Measurements from ENCODE around the gene PCNX2.

PCNX2 gene

GRCh38 chr1:233045588-233045987 lies 249.9 kb downstream of the PCNX2 start:
- DNase-seq: no peak

DNA sequence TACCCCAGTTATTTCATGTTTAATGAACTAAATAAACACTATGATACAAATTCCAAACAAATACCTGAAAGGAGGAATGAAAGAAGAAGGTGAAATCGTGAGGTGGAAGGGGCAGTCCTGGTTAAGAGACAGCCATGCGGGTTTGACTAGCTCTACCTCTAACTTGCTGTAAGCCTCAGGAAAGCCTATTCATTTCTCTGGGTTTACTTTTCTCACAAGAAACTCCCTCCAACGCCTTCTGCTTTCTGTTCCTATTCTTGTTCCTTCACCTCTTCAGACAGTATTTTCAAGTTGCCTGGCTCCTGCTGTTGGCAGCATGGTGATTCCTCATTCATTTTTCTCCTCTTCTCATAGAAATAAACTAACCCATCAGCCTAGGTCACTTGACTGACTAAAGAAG lies 252.7 kb downstream of the PCNX2 start:
- DNase-seq: no peak

DNA sequence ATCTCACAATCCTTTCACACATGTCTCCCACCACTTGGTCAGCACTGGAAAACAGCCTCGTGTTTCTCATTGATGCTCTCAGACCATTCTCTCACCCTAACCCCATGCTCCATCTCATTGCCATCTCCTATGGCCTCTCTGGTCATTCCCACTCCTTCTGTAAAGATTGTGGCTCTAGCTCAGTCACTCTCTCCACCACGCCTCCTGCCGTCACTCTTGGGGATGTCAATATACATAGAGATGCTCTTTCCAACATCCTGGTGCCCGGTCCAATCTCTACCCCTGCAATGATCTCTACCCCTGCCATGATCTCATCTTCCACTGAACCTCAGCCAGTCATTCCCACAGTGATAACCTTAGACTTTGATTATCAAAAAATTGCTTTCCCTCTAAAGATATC lies 255.0 kb downstream of the PCNX2 start:
- DNase-seq: no peak

DNA sequence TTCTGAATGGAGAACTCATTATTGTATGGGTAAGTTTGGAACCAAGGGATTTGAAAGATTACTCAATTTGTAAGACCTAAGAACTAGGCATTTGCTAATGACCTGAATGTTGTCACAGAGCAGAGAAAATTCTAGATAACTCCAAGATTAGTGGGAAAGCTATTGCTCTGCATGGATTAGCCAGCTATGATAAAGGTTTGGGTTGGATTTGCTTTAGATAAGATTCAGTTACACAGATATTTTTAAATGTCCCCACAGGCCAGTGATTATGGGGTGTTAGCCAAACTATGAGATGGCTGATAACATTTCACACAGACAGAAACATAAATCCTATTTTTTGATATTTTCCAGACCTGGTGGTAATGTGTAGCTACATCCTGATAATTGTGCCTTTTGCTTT lies 256.9 kb downstream of the PCNX2 start:
- no peak for DNase-seq

DNA sequence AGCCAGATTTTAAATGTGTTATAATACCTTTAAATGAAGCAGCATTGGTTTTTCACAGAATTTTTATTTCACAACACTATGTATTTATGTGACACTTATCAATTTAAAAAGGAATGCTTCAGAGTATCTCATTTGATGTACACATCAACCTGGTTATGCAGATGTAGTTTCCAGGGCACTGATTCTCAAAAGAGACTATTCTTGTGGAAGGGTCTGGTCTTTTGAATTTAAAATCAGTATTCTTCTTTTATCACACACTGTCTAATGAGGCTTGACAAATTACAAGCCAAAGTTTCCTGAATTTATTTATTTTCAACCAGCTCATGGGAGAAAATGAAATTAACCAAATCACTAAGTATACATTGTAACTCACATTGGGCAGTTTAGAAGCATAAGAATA lies 257.7 kb downstream of the PCNX2 start:
- DNase-seq: no peak

GRCh38 chr1:233034836-233035235 lies 260.7 kb downstream of the PCNX2 start:
- DNase-seq: no peak

DNA sequence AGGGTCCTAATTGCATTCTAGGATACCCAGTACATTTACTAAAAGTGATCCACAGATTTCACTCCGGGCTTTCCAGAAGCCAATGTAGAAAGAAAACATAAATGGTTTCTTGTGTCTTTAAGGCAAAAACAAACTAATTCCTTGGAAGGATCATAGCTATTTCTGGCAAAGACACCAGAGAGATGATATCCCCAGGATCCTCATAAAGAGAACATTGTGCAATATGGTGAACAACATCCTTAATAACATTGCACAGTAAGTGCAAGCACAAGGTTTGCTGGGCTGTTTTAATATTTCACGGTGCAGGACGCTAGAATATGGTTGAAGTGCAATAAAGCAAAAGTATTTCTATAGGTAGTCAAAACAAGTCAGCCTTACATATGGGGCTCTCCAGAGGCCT lies 262.2 kb downstream of the PCNX2 start:
- DNase-seq: no peak

DNA sequence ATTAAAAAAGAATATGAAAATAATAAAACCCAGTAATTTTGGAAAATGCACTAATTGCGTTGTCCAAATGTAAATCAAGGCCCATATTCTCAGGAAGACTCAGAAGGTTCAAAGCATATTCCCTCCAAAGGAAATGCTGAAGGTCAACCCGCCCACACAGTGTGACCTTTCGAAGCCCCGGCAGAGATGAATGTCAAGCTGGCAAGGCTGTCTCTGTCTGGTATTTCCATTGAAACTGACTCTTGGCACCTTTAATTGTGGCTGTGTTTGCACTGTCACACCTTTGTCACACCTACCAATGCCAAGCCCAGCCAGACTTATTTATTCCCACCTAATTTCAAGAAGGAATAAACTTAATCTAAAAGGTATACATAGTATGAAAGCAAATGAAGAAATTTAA lies 262.6 kb downstream of the PCNX2 start:
- DNase-seq: no peak

- DNase-seq: no peak
Observed at GRCh38 chr1:233031521-233031920, 264.0 kb downstream of the PCNX2 start.

DNA sequence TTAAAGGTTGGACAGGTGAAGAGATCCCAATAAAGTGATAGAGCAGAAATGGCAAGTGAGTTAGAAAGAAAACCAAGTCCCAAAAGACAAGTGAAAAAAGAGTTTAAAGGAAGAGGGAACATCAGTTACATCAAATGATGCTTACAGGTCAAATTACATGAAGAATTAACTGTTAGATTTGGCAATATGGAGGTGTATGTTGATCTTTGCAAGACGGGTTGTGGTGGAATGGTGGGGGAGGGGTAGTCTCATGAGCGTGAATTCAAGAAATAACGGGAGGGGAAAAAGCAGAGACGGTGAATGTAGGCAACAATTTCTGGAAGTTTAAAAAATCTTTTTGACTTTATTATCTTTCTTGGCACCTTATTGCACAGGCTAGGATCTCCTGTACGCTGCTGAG lies 268.5 kb downstream of the PCNX2 start:
- DNase-seq: no peak

DNA sequence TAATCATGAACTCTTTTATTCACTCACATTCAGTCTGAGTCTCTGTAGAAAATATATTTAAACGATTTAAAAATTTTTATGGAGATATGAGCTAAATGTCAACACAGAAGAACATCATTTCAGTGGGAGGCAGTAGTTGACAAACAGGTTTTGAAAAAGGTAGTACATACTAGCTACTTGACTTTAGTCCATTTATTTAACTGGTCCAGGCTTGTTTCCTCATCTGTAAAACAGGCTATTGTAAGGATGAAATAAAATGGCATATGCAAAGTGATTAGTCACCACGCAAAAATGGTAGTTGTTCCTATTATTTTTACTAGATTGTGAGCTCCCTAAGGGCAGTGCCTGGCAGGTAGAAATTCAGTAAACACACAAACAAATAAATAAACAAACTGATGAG lies 270.0 kb downstream of the PCNX2 start:
- DNase-seq: no peak

DNA sequence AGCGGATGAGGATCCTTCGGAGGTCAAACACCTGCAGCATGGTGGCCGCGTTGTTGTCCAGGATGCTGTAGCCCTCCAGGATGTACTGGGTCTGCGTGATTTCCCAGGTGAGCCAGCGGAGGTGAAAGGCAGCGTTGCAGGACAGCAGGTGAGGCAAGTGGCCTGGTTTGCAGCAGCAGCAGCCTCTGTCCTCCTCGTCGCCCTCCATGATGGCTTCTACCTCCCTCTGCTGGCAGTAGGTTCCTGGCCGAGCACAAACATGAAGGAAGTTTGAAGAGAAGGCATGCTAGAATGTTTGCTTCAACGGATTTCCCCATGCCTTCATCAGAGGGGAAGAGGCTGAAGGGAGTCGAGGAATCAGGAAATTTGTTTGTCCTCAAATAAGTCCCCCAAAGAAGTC lies 270.4 kb downstream of the PCNX2 start:
- no peak for DNase-seq

- no peak for DNase-seq
Observed at GRCh38 chr1:233024199-233024598, 271.3 kb downstream of the PCNX2 start.

DNA sequence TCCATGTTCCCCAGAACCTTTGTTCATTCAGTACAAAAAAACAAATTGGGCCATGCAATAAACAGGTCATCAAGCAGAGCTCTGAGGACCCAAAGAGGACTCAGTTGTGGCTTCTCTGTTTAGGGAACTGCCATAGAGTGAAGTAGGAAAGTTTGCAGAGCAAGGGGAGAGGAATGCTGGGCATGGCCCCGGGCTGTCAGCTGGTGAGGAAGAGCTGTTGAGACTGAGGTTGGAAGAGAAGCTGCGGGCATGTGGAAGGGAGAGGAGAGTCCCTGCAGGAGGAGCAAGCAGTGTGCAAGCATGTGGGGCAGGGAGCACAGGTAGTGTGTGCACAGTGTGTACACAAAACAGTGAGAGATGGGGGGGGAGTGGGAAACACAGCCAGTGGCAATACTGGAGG lies 273.3 kb downstream of the PCNX2 start:
- DNase-seq: no peak

- no peak for DNase-seq
Observed at GRCh38 chr1:233020426-233020825, 275.1 kb downstream of the PCNX2 start.

GRCh38 chr1:233019778-233020325 lies 275.7 kb downstream of the PCNX2 start:
- no peak for DNase-seq

DNA sequence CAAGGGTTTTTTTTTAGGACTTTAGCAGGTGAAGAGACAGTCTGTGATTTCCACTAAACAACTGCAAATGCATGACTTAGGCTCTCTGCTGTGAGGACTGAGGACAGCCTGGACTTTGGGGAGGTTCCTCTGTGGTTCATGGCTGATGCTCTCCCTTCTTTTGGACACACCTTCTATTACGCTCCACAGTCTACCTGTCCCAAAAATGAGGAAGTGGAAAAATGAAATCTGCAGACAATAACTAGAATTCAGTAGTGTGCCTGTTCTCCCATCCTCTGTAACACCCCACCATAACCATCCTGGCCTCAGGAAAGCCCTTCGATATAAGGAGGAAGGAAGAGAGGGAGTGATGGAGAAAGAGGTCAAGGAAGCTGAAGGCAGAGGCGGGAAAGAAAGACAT lies 276.4 kb downstream of the PCNX2 start:
- no peak for DNase-seq

- no peak for DNase-seq
Observed at GRCh38 chr1:233016798-233017197, 278.7 kb downstream of the PCNX2 start.

DNA sequence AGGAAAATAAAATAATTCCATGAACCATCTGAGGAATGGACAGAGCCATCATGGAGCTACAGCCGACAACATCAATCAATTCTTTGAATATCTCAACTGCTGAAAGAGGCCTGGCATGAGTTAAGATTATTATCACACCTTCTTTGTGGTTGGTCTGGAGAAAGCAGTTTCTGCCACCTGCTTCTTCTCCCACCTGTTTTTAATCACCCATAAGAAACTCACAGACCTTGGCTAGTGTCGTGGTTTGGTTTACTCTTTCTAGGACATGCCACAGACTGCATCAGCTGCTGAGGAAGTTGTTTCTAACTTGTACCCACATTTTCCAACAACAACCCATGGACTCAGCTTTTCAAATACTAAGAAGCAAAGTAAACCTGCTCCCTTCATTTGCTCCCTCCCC lies 279.6 kb downstream of the PCNX2 start:
- no peak for DNase-seq

DNA sequence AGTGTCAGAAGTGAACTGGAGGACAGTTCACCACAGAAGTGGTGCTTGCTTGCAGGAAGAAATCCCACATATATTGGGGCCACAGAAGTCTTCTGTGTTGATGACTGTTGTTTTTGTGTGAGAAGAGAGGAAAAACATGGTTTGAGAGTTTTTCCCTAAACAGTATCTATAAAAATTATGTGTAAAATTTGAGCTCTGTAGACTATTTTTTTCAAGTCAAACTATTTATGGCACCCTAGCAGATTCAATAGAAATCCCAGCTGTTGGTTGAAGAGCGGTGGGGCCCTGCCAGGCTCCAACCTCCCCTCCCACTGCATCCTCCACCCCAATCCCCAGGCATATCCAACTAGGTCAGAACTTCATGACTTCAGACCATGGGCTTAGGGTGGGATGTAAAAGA lies 283.5 kb downstream of the PCNX2 start:
- DNase-seq: no peak

GRCh38 chr1:233010146-233010545 lies 285.4 kb downstream of the PCNX2 start:
- no peak for DNase-seq

DNA sequence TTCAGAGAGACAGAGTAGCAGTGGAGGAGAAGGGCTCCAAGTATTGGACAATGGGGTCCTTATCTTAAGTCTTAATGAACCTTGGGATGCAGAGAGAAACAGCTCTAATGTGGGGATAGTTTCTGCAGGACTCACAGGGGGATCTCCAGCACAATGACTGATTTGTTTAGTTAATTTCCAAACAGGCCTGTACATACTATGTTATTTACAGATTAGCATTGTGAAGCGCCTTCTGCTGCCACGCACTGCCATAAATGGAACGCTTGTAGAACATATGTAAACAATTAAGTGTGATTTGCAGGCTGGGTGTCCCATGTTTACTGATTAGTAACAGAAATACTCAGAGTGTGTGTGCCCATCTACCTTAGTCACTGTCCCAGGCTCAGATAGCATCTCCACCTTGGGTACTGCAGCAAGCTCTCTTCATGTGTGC lies 289.0 kb downstream of the PCNX2 start:
- no peak for DNase-seq

DNA sequence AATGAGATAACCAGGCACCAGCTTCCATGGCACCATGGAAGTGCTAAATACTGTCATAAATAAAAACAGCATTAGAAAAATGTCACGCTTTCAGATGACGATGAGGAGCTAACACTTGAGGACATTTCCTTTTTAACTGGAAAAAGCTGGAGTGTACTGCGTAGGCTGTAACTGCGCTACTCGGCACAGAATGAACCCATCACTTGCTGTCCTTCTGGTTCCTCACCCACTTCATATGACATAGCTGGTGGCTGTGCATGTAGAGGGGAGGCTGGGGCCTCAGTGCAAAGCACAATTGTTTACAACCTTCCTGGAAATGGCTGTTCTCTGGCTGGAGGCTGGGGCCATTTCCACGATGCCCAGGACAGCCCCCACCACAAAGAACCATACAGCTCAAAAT lies 289.4 kb downstream of the PCNX2 start:
- DNase-seq: no peak

GRCh38 chr1:233005703-233006102 lies 289.8 kb downstream of the PCNX2 start:
- DNase-seq: no peak

GRCh38 chr1:233005156-233005555 lies 290.4 kb downstream of the PCNX2 start:
- no peak for DNase-seq

DNA sequence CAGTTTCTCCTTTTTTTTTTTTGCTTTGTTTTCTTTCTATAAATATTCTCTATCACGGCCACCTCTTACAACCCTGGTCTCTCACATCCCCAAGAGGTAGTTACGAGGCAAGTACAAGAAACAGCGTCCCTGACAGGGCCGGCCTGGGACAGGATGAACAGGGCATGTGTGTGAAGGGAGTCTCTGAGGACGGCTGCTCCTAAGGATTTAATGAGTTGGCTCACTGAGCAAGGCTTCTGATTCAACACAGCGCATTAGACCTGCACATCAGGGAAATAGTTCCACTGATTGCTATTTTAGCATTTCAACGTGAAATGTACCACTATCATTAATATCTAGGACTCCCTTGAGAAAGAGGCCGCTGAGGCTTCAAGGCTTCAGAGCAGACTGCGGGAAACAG lies 291.1 kb downstream of the PCNX2 start:
- DNase-seq: no peak
